H9 (cell line): ENCODE data around the gene PLD4. TPM values are rescaled to one million over a fixed set of nuclear protein-coding genes. Genes with fewer than 3 reads are reported as not detected.

ENCODE experiments used
- DNase-seq: peaks from one replicate; pipeline ENCODE4 v3.0.0-alpha.2; 2017
- H2AFZ ChIP-seq: one replicate; pipeline ENCODE4 v1.6.1; 2013; ENCODE audit warnings: mild to moderate bottlenecking, low read length, control low read depth, moderate library complexity
- H2AK5ac ChIP-seq: 2 replicates; pipeline ENCODE4 v1.6.1; 2013; ENCODE audit warnings: low read length, control low read depth, mixed read lengths; ENCODE audit not compliant: insufficient read length
- H2BK120ac ChIP-seq: one replicate; pipeline ENCODE4 v1.6.1; 2013; ENCODE audit warnings: low read depth, mild to moderate bottlenecking, low read length, control low read depth, inconsistent platforms; ENCODE audit not compliant: poor library complexity, severe bottlenecking
- H2BK12ac ChIP-seq: 2 replicates; pipeline ENCODE4 v1.6.1; 2013; ENCODE audit warnings: low read length, control low read depth, mixed read lengths, low read depth; ENCODE audit not compliant: insufficient read length
- H2BK15ac ChIP-seq: 2 replicates; pipeline ENCODE4 v1.6.1; 2013; ENCODE audit warnings: low read depth, low read length, control low read depth
- H2BK20ac ChIP-seq: one replicate; pipeline ENCODE4 v1.6.1; 2013; ENCODE audit warnings: low read depth, mild to moderate bottlenecking, low read length, control low read depth, inconsistent platforms; ENCODE audit not compliant: poor library complexity, severe bottlenecking
- H2BK5ac ChIP-seq: 2 replicates; pipeline ENCODE4 v1.6.1; 2013; ENCODE audit warnings: low read length, control low read depth, mixed read lengths; ENCODE audit not compliant: insufficient read length
- H3K14ac ChIP-seq: 2 replicates; pipeline ENCODE4 v1.6.1; 2013; ENCODE audit warnings: low read length, control low read depth; ENCODE audit not compliant: insufficient read depth
- H3K18ac ChIP-seq: 2 replicates; pipeline ENCODE4 v1.6.1; 2013; ENCODE audit warnings: low read depth, mild to moderate bottlenecking, mixed read lengths, low read length, control low read depth; ENCODE audit not compliant: insufficient read length
- H3K23ac ChIP-seq: 2 replicates; pipeline ENCODE4 v1.6.1; 2013; ENCODE audit warnings: low read length, control low read depth, mixed read lengths, low read depth; ENCODE audit not compliant: insufficient read length
- H3K23me2 ChIP-seq: 2 replicates; pipeline ENCODE4 v1.6.1; 2013; ENCODE audit warnings: low read depth, mild to moderate bottlenecking, mixed read lengths, low read length, control low read depth; ENCODE audit not compliant: insufficient read length, poor library complexity, severe bottlenecking
- H3K27ac ChIP-seq: 2 replicates; pipeline ENCODE4 v1.5.1; 2013; ENCODE audit warnings: low read length, control low read depth, mixed read lengths, low read depth; ENCODE audit not compliant: insufficient read length
- H3K27me3 ChIP-seq: 2 replicates; pipeline ENCODE4 v1.6.1; 2013; ENCODE audit warnings: low read length, control low read depth, inconsistent platforms; ENCODE audit not compliant: insufficient read depth
- H3K4ac ChIP-seq: 2 replicates; pipeline ENCODE4 v1.6.1; 2013; ENCODE audit warnings: low read depth, mild to moderate bottlenecking, control low read depth, inconsistent platforms, low read length, moderate library complexity
- H3K4me1 ChIP-seq: 2 replicates; pipeline ENCODE4 v1.6.1; 2013; ENCODE audit warnings: low read length, control low read depth, inconsistent platforms; ENCODE audit not compliant: insufficient read depth
- H3K4me2 ChIP-seq: 2 replicates; pipeline ENCODE4 v1.6.1; 2013; ENCODE audit warnings: low read length, control low read depth, mixed read lengths; ENCODE audit not compliant: insufficient read length, insufficient read depth
- H3K56ac ChIP-seq: 2 replicates; pipeline ENCODE4 v1.6.1; 2013; ENCODE audit warnings: low read depth, mild to moderate bottlenecking, mixed read lengths, low read length, control low read depth; ENCODE audit not compliant: insufficient read length
- H3K79me1 ChIP-seq: 2 replicates; pipeline ENCODE4 v1.6.1; 2013; ENCODE audit warnings: low read depth, mild to moderate bottlenecking, moderate library complexity, low read length, control low read depth, inconsistent platforms; ENCODE audit not compliant: insufficient read depth, poor library complexity, severe bottlenecking
- H3K79me2 ChIP-seq: 2 replicates; pipeline ENCODE4 v1.6.1; 2013; ENCODE audit warnings: low read length, control low read depth, inconsistent platforms; ENCODE audit not compliant: insufficient read depth
- H3K9ac ChIP-seq: 2 replicates; pipeline ENCODE4 v1.6.1; 2013; ENCODE audit warnings: low read length, control low read depth, mixed read lengths; ENCODE audit not compliant: insufficient read length; ENCODE audit errors: extremely low read depth
- H3K9me3 ChIP-seq: one replicate; pipeline ENCODE4 v1.6.1; 2013; ENCODE audit warnings: low read depth, low read length, inconsistent platforms; ENCODE audit not compliant: control insufficient read depth
- H3T11ph ChIP-seq: one replicate; pipeline ENCODE4 v1.6.1; 2013; ENCODE audit warnings: mild to moderate bottlenecking, low read length, control low read depth, inconsistent platforms
- H4K20me1 ChIP-seq: one replicate; pipeline ENCODE4 v1.6.1; 2013; ENCODE audit not compliant: control insufficient read depth, insufficient read length, insufficient read depth
- H4K5ac ChIP-seq: 2 replicates; pipeline ENCODE4 v1.6.1; 2013; ENCODE audit warnings: low read depth, mild to moderate bottlenecking, mixed read lengths, low read length, control low read depth; ENCODE audit not compliant: insufficient read length
- H4K8ac ChIP-seq: replicated peaks from 2 replicates; pipeline ENCODE4 v1.6.1; 2013; ENCODE audit warnings: low read length, control low read depth, mixed read lengths, low read depth; ENCODE audit not compliant: insufficient read length
- H4K91ac ChIP-seq: 2 replicates; pipeline ENCODE4 v1.6.1; 2013; ENCODE audit warnings: low read depth, mild to moderate bottlenecking, moderate library complexity, mixed read lengths, low read length, control low read depth; ENCODE audit not compliant: insufficient read length
- H3K27ac Mint-ChIP-seq, 3 experiments: 2 replicates in 2 of 3; 3 replicates in 1 of 3; pipeline ENCODE4 v1.8.0; 2020 to 2021; ENCODE audit warnings: mixed read lengths in 3 of 3, mild to moderate bottlenecking in 1 of 3, moderate library complexity in 1 of 3
- H3K27me3 Mint-ChIP-seq: 2 replicates; pipeline ENCODE4 v1.8.0; 2021; ENCODE audit warnings: low read depth, mild to moderate bottlenecking, moderate library complexity, mixed read lengths
- H3K36me3 Mint-ChIP-seq, 3 experiments: 2 replicates in 2 of 3; 3 replicates in 1 of 3; pipeline ENCODE4 v1.8.0; 2020 to 2021; ENCODE audit warnings: low read depth in 3 of 3, mixed read lengths in 3 of 3; ENCODE audit not compliant: insufficient read depth in 1 of 3
- H3K4me1 Mint-ChIP-seq, 2 experiments: 2 replicates each; pipeline ENCODE4 v1.8.0; 2020; ENCODE audit warnings: mixed read lengths in 2 of 2
- H3K4me3 Mint-ChIP-seq, 2 experiments: 2 replicates in 1 of 2; 3 replicates in 1 of 2; pipeline ENCODE4 v1.8.0; 2020 to 2021; ENCODE audit warnings: mild to moderate bottlenecking in 2 of 2, mixed read lengths in 2 of 2, moderate library complexity in 1 of 2
- H3K9me3 Mint-ChIP-seq, 2 experiments: 2 replicates in 1 of 2; 3 replicates in 1 of 2; pipeline ENCODE4 v1.8.0; 2020; ENCODE audit warnings: mild to moderate bottlenecking in 2 of 2, mixed read lengths in 2 of 2, moderate library complexity in 1 of 2
- CTCF ChIP-seq: fragments of 200-600 bp; sonication (generic); conservative IDR thresholded peaks from 3 replicates; pipeline ENCODE4 v1.8.0; 2021; ENCODE audit warnings: antibody characterized with exemption, mild to moderate bottlenecking
- WGBS: extraction: QIAGEN DNeasy Blood & Tissue Kit; methylation state at CpG from one replicate; pipeline ENCODE4 v1.1.7; 2013; ENCODE audit warnings: missing lambda C conversion rate, low lambda C conversion rate, mixed read lengths; ENCODE audit not compliant: insufficient read length; ENCODE audit errors: extremely low coverage; 5-methylcytosine and 5-hydroxymethylcytosine counted together
- total RNA-seq: library from RNA; stranded (reverse); gene quantifications from 2 replicates; pipeline ENCODE4 v1.2.1, GENCODE V29; 2021

Gene PLD4
- total RNA-seq, 1 experiment from 2014 or later = not detected

DNA sequence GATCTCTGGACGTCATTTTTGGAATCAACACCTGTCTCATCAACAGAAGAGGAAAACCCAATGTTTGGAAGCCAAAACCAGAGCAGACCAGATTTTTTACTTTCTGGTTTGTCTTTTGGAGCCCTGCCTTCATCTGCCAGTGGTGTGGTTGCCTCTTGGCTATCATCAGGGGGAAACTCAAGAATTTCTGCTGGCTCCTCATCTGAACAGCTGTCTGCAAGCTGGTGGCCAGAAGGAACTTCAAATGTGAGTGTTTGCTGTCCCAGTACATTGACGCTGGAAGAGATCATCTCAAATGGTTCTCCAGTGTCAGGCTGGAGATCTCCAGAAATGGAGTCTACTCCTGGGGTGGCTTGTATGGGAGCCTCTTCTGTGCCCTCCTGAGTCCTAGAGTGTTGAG is 13.8 kb downstream of the PLD4 start:
- no peak overlapping the region for H2BK15ac ChIP-seq
- H3K56ac ChIP-seq = no peak overlapping the region
- H2BK20ac ChIP-seq = no peak overlapping the region
- H3K9ac ChIP-seq = no peak overlapping the region
- no peak for TF ChIP-seq CTCF
- Mint-ChIP-seq H3K27ac (no peak overlapping the region), H3K27me3 (peaks cover 73% of the 10 kb centered on the region), H3K9me3 (peaks cover 0 to 6% of the 10 kb centered on the region in 2 experiments; a peak in 2 of 5 replicates), H3K4me1 (peaks cover 0 to 7% of the 10 kb centered on the region in 2 experiments; a peak in 2 of 4 replicates), H3K4me3 (no peak overlapping the region), H3K36me3 (no peaks in the 10 kb centered on the region)
- H3K79me1 ChIP-seq = no peaks in the 10 kb centered on the region
- no peak overlapping the region for H4K8ac ChIP-seq
- no peaks in the 10 kb centered on the region for H3K9me3 ChIP-seq
- no peak for DNase-seq
- no peak overlapping the region for H4K91ac ChIP-seq
- WGBS = no CpG with 5 or more reads among the region's 2 CpGs
- no peaks in the 10 kb centered on the region for H3K79me2 ChIP-seq
- H3K23ac ChIP-seq = no peak overlapping the region
- H3K4me1 ChIP-seq = no peaks in the 10 kb centered on the region
- no peaks in the 10 kb centered on the region for H4K20me1 ChIP-seq
- no peak overlapping the region for H3K27ac ChIP-seq
- H3K4me2 ChIP-seq = no peak overlapping the region
- H2BK5ac ChIP-seq = no peak overlapping the region
- H3K23me2 ChIP-seq = no peaks in the 10 kb centered on the region
- no peak overlapping the region for H3T11ph ChIP-seq
- H4K5ac ChIP-seq = no peak overlapping the region
- H3K27me3 ChIP-seq = peaks cover 10% of the 10 kb centered on the region; the same call in 1 of the 2 replicates
- H3K18ac ChIP-seq = no peak overlapping the region
- no peak overlapping the region for H3K4ac ChIP-seq
- H2BK12ac ChIP-seq = no peak overlapping the region
- H2BK120ac ChIP-seq = no peak overlapping the region
- no peak overlapping the region for H2AFZ ChIP-seq
- H3K14ac ChIP-seq = no peak overlapping the region
- no peak overlapping the region for H2AK5ac ChIP-seq
